DOHH2 (cell line): Measurements from ENCODE around the gene RACGAP1.

ENCODE experiments used
- H3F3A ChIP-seq: fragments of 200-600 bp; sonication (generic), shearing (Covaris generic); 2 replicates; pipeline ENCODE4 v1.6.0; 2016; ENCODE audit warnings: antibody characterized with exemption, mild to moderate bottlenecking; ENCODE audit not compliant: control insufficient read depth, insufficient read depth
- H3K27ac ChIP-seq: fragments of 200-600 bp; sonication (generic); 2 replicates; pipeline ENCODE4 v1.5.1; 2014; ENCODE audit warnings: low read depth, mild to moderate bottlenecking, low read length, moderate library complexity
- H3K27me3 ChIP-seq: fragments of 200-600 bp; sonication (generic); 2 replicates; pipeline ENCODE4 v1.6.1; 2014; ENCODE audit warnings: mild to moderate bottlenecking, low read length, mixed read lengths; ENCODE audit not compliant: control insufficient read depth
- H3K36me3 ChIP-seq: fragments of 200-600 bp; sonication (generic); 2 replicates; pipeline ENCODE4 v1.6.1; 2014; ENCODE audit warnings: mild to moderate bottlenecking, low read length, moderate library complexity, mixed read lengths; ENCODE audit not compliant: control insufficient read depth
- H3K4me1 ChIP-seq: fragments of 200-600 bp; sonication (generic); 2 replicates; pipeline ENCODE4 v1.6.1; 2014; ENCODE audit warnings: mild to moderate bottlenecking, low read length, mixed read lengths; ENCODE audit not compliant: control insufficient read depth
- H3K4me2 ChIP-seq: fragments of 200-600 bp; sonication (generic); 2 replicates; pipeline ENCODE4 v1.6.0; 2014; ENCODE audit warnings: mild to moderate bottlenecking, low read length, moderate library complexity
- H3K4me3 ChIP-seq: fragments of 200-600 bp; sonication (generic); 2 replicates; pipeline ENCODE4 v1.5.1; 2014; ENCODE audit warnings: mild to moderate bottlenecking, low read length, mixed read lengths
- H3K79me2 ChIP-seq: fragments of 200-600 bp; sonication (generic); 2 replicates; pipeline ENCODE4 v1.6.1; 2014; ENCODE audit warnings: mild to moderate bottlenecking, low read length, mixed read lengths; ENCODE audit not compliant: control insufficient read depth
- H3K9me2 ChIP-seq: fragments of 200-600 bp; sonication (generic); replicated peaks from 2 replicates; pipeline ENCODE4 v1.6.1; 2014; ENCODE audit warnings: mild to moderate bottlenecking, low read length, mixed read lengths; ENCODE audit not compliant: control insufficient read depth
- H3K9me3 ChIP-seq: fragments of 200-600 bp; sonication (generic); 2 replicates; pipeline ENCODE4 v1.6.1; 2014; ENCODE audit warnings: antibody characterized with exemption, low read length, mixed read lengths; ENCODE audit not compliant: control insufficient read depth, insufficient read depth
- H4K20me1 ChIP-seq: fragments of 200-600 bp; sonication (generic); 2 replicates; pipeline ENCODE4 v1.6.0; 2014; ENCODE audit warnings: low read depth, mild to moderate bottlenecking, antibody characterized with exemption, low read length, moderate library complexity; ENCODE audit not compliant: control insufficient read depth, insufficient read depth
- CTCF ChIP-seq: fragments of 200-600 bp; sonication (generic); IDR thresholded peaks from one replicate; pipeline ENCODE4 v1.5.1; 2014; ENCODE audit warnings: antibody characterized with exemption, mild to moderate bottlenecking, low read depth, low read length; ENCODE audit not compliant: poor library complexity, severe bottlenecking
- EZH2phosphoT487 ChIP-seq: fragments of 200-600 bp; sonication (generic); IDR thresholded peaks from 2 replicates; pipeline ENCODE4 v1.6.1; 2017; ENCODE audit warnings: borderline replicate concordance, mild to moderate bottlenecking, antibody characterized with exemption, low read length, moderate library complexity, mixed read lengths

The RACGAP1 gene

GRCh38 chr12:49964849-49965624, 60.3 kb downstream of the RACGAP1 start:
- H3K4me2 ChIP-seq = no peak overlapping the region
- no peaks in the 10 kb centered on the region for H3K9me3 ChIP-seq
- no peaks in the 10 kb centered on the region for H3K9me2 ChIP-seq
- H3F3A ChIP-seq = no peaks in the 10 kb centered on the region
- no peaks in the 10 kb centered on the region for H3K79me2 ChIP-seq
- H3K4me1 ChIP-seq = peaks cover 17% of the 10 kb centered on the region
- TF ChIP-seq CTCF = no peak
- H3K27ac ChIP-seq = no peak overlapping the region
- H3K4me3 ChIP-seq = no peak overlapping the region
- H3K27me3 ChIP-seq = peaks cover 32% of the 10 kb centered on the region
- no peaks in the 10 kb centered on the region for H4K20me1 ChIP-seq
- no peaks in the 10 kb centered on the region for H3K36me3 ChIP-seq

GRCh38 chr12:49963976-49964815, 61.1 kb downstream of the RACGAP1 start:
- no peak overlapping the region for H3K4me3 ChIP-seq
- H4K20me1 ChIP-seq = no peaks in the 10 kb centered on the region
- no peaks in the 10 kb centered on the region for H3K9me3 ChIP-seq
- H3K27me3 ChIP-seq = peaks cover 26% of the 10 kb centered on the region
- H3K4me2 ChIP-seq = no peak overlapping the region
- peaks cover 21% of the 10 kb centered on the region for H3K4me1 ChIP-seq
- no peak for TF ChIP-seq CTCF
- TF ChIP-seq EZH2phosphoT487 = no peak
- no peaks in the 10 kb centered on the region for H3K36me3 ChIP-seq
- H3K27ac ChIP-seq = no peak overlapping the region
- no peaks in the 10 kb centered on the region for H3K79me2 ChIP-seq
- H3K9me2 ChIP-seq = no peaks in the 10 kb centered on the region
- H3F3A ChIP-seq = no peaks in the 10 kb centered on the region

- TF ChIP-seq CTCF (no peak), EZH2phosphoT487 (no peak)
- H3K27ac ChIP-seq = no peak overlapping the region
- no peaks in the 10 kb centered on the region for H3K9me3 ChIP-seq
- no peak overlapping the region for H3K4me3 ChIP-seq
- H3K79me2 ChIP-seq = no peaks in the 10 kb centered on the region
- no peaks in the 10 kb centered on the region for H3K9me2 ChIP-seq
- no peak overlapping the region for H3K4me2 ChIP-seq
- H3F3A ChIP-seq = no peaks in the 10 kb centered on the region
- peaks cover 21% of the 10 kb centered on the region for H3K4me1 ChIP-seq
- H4K20me1 ChIP-seq = no peaks in the 10 kb centered on the region
- no peaks in the 10 kb centered on the region for H3K36me3 ChIP-seq
- peaks cover 16% of the 10 kb centered on the region for H3K27me3 ChIP-seq
Measured at GRCh38 chr12:49962861-49963765, 62.2 kb downstream of the RACGAP1 start.
